ENCODE measurements around the gene TMEM39A. TPM values are rescaled to one million over a fixed set of nuclear protein-coding genes. Genes with fewer than 3 reads are reported as not detected.

TMEM39A gene
- polyA plus RNA-seq, 3 donors = 9.6 to 12.2 (median 11.6) TPM

DNA sequence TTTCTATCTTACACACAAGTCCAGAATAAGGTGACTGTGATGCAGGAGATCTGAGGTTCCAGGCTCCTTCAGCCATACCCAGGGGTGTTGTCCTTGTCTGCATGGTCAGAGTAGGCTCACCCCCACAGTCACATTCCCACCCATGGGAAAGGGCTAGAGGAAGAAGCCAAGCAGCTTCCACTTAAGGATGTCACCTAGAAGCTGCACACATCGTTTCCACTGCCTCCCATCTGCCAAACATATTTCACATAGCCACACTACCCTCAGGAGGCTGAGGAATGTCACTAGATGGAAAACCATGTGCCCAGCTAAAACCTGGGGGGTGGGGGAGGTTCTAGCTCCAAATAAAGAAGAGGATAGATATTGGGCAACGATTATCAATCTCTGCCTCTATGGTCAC is 58.1 kb downstream of the TMEM39A start:
- 100% methylated on average over 1 of the region's 2 CpGs for WGBS (ENCODE audit: insufficient coverage)
- peaks cover 0 to 6% (median 3%) of the 10 kb centered on the region in 7 donors for H3K9me3 Mint-ChIP-seq
- Histone ChIP-seq H3K27me3 (ENCODE audit: control insufficient read depth in 2 of 2, insufficient read depth in 2 of 2, low read length in 2 of 2) (no peaks in the 10 kb centered on the region), H3K9ac (ENCODE audit: insufficient read depth, low read length, poor library complexity, severe bottlenecking) (no peak overlapping the region), H4K20me1 (ENCODE audit: insufficient read depth, low read length) (no peaks in the 10 kb centered on the region), H3K79me2 (ENCODE audit: insufficient read depth, low read length) (no peaks in the 10 kb centered on the region), H3K36me3 (replicated peaks in 1 of 2; ENCODE audit: control insufficient read depth in 1 of 2, insufficient read depth in 2 of 2, low read length in 2 of 2) (peaks cover 32 to 96% of the 10 kb centered on the region in 2 donors), H2AFZ (ENCODE audit: insufficient read depth, low read depth, low read length, poor library complexity, severe bottlenecking) (no peak overlapping the region), H3K4me3 (replicated peaks in 1 of 3; ENCODE audit: low read depth in 2 of 3, low read length in 3 of 3) (no peak overlapping the region), H3K27ac (ENCODE audit: low read depth in 1 of 2, low read length in 2 of 2) (no peak overlapping the region), H3K4me2 (replicated peaks; ENCODE audit: extremely low read depth, low read length, poor library complexity, severe bottlenecking) (no peak overlapping the region), H3K4me1 (ENCODE audit: control insufficient read depth in 1 of 2, insufficient read depth in 2 of 2, low read length in 2 of 2) (no peaks in the 10 kb centered on the region), H3K9me3 (replicated peaks in 1 of 2; ENCODE audit: control insufficient read depth in 1 of 2, insufficient read depth in 1 of 2, low read length in 2 of 2) (peaks cover 0 to 4% of the 10 kb centered on the region in 2 donors)
- no peak overlapping the region for H3K27ac Mint-ChIP-seq
- no peak for DNase-seq
- H3K27me3 Mint-ChIP-seq (ENCODE audit: low read depth in 3 of 3) = no peaks in the 10 kb centered on the region
- H3K36me3 Mint-ChIP-seq = peaks cover 76 to 77% of the 10 kb centered on the region in 2 donors
- intact Hi-C loops (cut with micrococcal nuclease) = loop anchor here in 1 of 2 donors (10.0 kb wide), 1 partner anchor 1139 kb away; no protein-coding TSS in a partner anchor
- no peak for TF ChIP-seq CTCF (IDR thresholded peaks at IDR 0.05)
- H3K4me1 Mint-ChIP-seq = no peaks in the 10 kb centered on the region
- H3K4me3 Mint-ChIP-seq = no peak overlapping the region

- peaks cover 76 to 81% of the 10 kb centered on the region in 2 donors for H3K36me3 Mint-ChIP-seq
- intact Hi-C loops (cut with micrococcal nuclease) = loop anchor here in 1 of 2 donors (10.0 kb wide), 1 partner anchor 1142 kb away; no protein-coding TSS in a partner anchor
- Histone ChIP-seq H3K36me3 (replicated peaks in 1 of 2; ENCODE audit: control insufficient read depth in 1 of 2, insufficient read depth in 2 of 2, low read length in 2 of 2) (peaks cover 36 to 96% of the 10 kb centered on the region in 2 donors), H3K4me1 (ENCODE audit: control insufficient read depth in 1 of 2, insufficient read depth in 2 of 2, low read length in 2 of 2) (no peaks in the 10 kb centered on the region), H4K20me1 (ENCODE audit: insufficient read depth, low read length) (no peaks in the 10 kb centered on the region), H3K79me2 (ENCODE audit: insufficient read depth, low read length) (no peaks in the 10 kb centered on the region), H3K9me3 (replicated peaks in 1 of 2; ENCODE audit: control insufficient read depth in 1 of 2, insufficient read depth in 1 of 2, low read length in 2 of 2) (peaks cover 0 to 4% of the 10 kb centered on the region in 2 donors), H3K4me3 (replicated peaks in 1 of 3; ENCODE audit: low read depth in 2 of 3, low read length in 3 of 3) (no peak overlapping the region), H2AFZ (ENCODE audit: insufficient read depth, low read depth, low read length, poor library complexity, severe bottlenecking) (no peak overlapping the region), H3K9ac (ENCODE audit: insufficient read depth, low read length, poor library complexity, severe bottlenecking) (no peak overlapping the region), H3K4me2 (replicated peaks; ENCODE audit: extremely low read depth, low read length, poor library complexity, severe bottlenecking) (no peak overlapping the region), H3K27me3 (ENCODE audit: control insufficient read depth in 2 of 2, insufficient read depth in 2 of 2, low read length in 2 of 2) (no peaks in the 10 kb centered on the region), H3K27ac (ENCODE audit: low read depth in 1 of 2, low read length in 2 of 2) (no peak overlapping the region)
- H3K4me1 Mint-ChIP-seq = peaks cover 2% of the 10 kb centered on the region
- H3K4me3 Mint-ChIP-seq = no peak overlapping the region
- no peak overlapping the region for H3K27ac Mint-ChIP-seq
- H3K27me3 Mint-ChIP-seq (ENCODE audit: low read depth in 3 of 3) = peaks cover 0 to 1% (median 0%) of the 10 kb centered on the region in 3 donors
- DNase-seq = no peak
- WGBS (ENCODE audit: insufficient coverage) = no CpG with 5 or more reads among the region's 1 CpG
- no peak for TF ChIP-seq CTCF (IDR thresholded peaks at IDR 0.05)
- H3K9me3 Mint-ChIP-seq = peaks cover 0 to 6% (median 3%) of the 10 kb centered on the region in 7 donors
Observed at GRCh38 chr3:119403201-119403600, 60.2 kb downstream of the TMEM39A start.

Measured in CD14-positive monocyte (primary cell).